GM12801 (cell line): Measurements from ENCODE around the gene ERMAP.

Experiments
- TF ChIP-seq, protein P1 (sequence below): IDR thresholded peaks from one replicate; pipeline ENCODE4 v1.5.1; 2011; ENCODE audit warnings: control low read depth; ENCODE audit not compliant: insufficient read length; ENCODE audit errors: extremely low read depth

ERMAP gene

DNA sequence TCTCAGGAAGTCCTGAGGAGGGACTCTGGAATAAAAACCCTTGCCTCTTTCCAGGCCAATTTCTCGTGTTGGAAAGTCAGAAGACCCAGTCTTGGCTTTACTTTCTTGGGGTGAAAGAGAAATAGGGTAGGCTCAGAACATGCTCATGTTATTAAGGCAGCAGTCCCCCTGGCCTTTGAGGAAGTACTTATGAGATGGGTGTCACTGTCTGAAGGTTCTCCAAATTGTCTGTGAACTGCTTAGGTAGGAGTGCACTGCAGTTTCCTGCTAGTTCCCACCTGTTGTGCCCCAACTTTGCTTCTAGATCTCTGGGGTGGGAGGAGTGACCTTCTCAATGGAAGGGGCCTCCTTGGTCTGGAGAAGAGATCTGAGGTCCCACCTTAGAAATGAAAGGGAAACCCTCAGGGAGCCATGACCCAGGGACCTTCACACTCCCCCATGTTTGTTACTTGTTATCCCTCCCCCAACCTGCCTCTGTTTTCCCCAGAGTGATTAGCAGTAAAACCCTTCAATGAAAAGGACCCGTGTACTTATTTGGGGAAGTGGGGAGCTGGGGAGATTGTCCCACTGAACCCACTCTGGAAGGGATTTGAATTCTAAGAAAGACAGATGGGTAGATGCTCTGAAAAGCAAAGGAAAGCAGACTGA, 35.2 kb downstream of the ERMAP start:
- TF ChIP-seq, protein P1, sequence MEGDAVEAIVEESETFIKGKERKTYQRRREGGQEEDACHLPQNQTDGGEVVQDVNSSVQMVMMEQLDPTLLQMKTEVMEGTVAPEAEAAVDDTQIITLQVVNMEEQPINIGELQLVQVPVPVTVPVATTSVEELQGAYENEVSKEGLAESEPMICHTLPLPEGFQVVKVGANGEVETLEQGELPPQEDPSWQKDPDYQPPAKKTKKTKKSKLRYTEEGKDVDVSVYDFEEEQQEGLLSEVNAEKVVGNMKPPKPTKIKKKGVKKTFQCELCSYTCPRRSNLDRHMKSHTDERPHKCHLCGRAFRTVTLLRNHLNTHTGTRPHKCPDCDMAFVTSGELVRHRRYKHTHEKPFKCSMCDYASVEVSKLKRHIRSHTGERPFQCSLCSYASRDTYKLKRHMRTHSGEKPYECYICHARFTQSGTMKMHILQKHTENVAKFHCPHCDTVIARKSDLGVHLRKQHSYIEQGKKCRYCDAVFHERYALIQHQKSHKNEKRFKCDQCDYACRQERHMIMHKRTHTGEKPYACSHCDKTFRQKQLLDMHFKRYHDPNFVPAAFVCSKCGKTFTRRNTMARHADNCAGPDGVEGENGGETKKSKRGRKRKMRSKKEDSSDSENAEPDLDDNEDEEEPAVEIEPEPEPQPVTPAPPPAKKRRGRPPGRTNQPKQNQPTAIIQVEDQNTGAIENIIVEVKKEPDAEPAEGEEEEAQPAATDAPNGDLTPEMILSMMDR = no peak

DNA sequence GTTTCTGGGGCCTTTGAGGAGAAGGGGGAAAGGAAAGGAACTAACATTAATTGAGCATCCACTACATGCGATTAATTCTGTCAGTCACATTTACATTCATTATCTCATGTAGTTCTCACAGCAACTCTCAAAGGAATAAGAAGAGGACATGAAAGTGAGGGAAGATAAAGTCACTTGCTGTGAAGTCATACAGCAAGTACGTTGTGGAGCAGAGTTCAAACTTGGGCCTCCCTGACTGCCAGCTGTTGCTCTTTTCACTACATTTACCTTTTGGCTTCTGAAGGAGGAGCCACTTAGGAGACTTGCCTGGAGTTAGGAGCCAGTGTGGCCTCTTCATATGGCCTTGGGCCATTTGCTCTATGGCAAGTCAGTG, 35.7 kb downstream of the ERMAP start:
- TF ChIP-seq, protein P1 = no peak

DNA sequence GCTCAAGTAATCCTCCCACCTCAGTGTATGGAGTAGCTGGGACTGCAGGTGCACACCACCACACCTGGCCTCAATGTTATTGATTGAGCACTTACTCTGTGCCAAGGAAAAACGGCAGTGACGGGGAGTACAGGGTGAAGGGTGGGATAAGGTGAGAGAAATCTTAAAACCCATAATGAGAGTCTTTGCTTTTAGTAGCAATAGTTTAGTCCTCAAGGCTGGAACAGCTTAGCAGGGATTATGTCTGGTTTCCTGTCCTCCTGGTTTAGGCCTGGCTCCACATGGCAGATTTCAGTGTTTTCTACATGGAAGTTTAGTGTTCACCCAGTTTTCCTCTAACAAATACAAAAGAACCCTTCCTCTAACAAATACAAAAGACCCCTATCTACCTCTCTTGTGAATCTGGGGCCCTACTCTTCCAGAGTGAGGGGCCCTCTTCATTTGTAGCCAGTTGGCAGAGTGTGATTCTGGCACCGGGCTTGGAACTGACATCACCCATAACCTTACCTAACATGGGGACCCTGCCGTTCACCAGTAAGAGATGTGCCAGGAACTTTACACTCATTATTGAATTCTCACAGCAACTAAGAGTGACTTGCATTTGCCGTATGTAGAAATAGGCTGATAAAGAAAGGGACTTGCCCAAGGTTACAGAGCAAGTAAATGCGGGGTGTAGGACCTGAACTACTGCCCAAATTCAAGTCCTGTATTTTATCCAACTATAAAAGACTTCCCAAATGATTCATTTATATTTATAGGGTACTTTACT, 36.4 kb downstream of the ERMAP start:
- TF ChIP-seq, protein P1 = no peak

DNA sequence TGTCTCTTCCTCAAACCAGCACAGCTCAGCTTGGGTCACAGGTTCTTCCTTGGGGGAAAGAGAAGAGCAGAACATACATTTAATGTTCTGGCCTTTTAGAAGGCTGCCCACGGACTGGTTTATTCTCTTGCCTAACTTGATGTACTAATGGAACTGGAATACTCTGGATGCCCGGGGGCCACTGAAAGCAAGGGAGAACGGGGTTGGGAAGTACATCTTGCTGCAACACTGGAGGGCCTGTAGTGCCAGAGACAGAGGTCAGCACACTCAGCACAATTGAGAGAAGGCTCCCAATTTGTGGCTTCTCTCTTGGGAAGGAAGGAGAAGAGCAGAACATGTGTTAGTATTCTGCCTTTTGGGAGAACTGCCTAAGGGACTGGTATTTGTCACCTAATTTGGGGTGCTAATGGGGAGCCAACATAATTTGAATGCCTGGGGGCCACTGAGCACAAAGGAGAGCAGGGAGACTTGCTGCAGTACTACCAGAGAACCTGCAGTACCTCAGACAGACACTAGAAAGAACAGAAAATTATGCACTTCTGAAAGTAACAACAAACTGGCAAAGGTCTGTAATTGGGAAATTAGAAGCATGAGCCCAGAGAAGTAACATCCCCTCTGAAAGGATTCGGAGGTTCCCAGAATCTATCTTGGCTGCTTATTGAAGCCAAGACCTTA, 43.6 kb downstream of the ERMAP start:
- TF ChIP-seq, protein P1 = no peak

DNA sequence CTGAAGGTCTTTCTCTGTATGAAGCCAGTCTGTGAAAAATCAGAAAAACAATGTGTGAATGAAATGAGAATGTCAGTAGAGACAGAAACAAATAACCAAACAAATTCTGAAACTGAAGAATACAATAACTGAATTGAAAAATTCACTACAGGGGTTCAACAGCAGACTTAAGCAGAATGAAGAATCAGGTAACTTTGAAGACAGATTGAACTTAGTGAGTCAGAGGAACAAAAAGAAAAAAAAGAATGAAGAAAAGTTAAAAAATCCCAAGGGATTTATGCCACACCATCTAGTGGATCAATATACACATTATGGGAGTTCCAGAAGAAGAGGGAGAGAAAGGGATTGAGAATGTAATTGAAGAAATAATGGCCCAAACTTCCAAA, 44.1 kb downstream of the ERMAP start:
- TF ChIP-seq, protein P1 = no peak

DNA sequence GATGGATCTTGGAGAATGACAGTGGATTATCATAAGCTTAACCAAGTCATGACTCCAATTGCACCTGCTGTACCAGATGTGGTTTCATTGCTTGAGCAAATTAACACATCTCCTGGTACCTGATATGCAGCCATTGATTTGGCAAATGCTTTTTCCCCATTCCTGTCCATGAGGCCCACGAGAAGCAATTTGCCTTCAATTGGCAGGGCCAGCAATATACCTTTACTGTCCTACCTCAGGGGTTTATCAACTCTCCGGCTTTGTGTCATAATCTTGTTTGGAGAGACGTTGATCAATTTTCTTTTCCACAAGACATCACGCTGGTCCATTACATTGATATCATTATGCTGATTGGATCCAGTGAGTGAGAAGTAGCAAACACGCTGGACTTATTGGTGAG, 49.6 kb downstream of the ERMAP start:
- TF ChIP-seq, protein P1 = no peak

DNA sequence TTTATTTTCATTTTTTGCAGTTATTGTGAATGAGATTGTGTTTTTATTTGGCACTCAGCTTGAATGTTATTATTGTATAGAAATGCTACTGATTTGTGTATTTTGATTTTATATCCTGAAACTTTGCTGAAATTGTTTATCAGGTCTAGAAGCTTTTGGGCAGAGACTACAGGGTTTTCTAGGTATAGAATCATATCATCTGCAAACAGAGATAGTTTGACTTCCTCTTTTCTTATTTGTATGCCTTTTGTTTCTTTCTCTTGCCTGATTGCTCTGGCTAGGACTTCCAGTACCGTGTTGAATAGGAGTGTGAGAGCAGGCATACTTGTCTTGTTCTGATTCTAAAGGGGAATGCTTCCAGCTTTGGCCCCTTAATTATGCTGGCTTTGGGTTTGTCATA, 56.7 kb downstream of the ERMAP start:
- TF ChIP-seq, protein P1 = no peak
